ENCODE data around the gene ZNF511. TPM values are rescaled to one million over a fixed set of nuclear protein-coding genes. Genes with fewer than 3 reads are reported as not detected.

ZNF511 gene
- total RNA-seq, 1 donor from 2014 or later = 44.8 TPM

- intact Hi-C loops (cut with DNase I) = no loop called here
- DNase-seq (no peak), ATAC-seq (ENCODE audit: poor library complexity) (no peak)
Observed at GRCh38 chr10:133272964-133273420, 35.7 kb upstream of the ZNF511 start.

GRCh38 chr10:133273534-133274143 lies 35.1 kb upstream of the ZNF511 start:
- DNase-seq (no peak), ATAC-seq (ENCODE audit: poor library complexity) (no peak)
- intact Hi-C loops (cut with DNase I) = no loop called here

GRCh38 chr10:133274751-133275683 lies 33.7 kb upstream of the ZNF511 start:
- no peak for DNase-seq
- no peak for ATAC-seq (ENCODE audit: poor library complexity)
- intact Hi-C loops (cut with DNase I) = no loop called here

GRCh38 chr10:133275684-133276092 lies 33.0 kb upstream of the ZNF511 start:
- no peak for ATAC-seq (ENCODE audit: poor library complexity)
- intact Hi-C loops (cut with DNase I) = no loop called here
- DNase-seq = no peak

- no peak for DNase-seq
- intact Hi-C loops (cut with DNase I) = no loop called here
- no peak for ATAC-seq (ENCODE audit: poor library complexity)
Observed at GRCh38 chr10:133276100-133276434, 32.6 kb upstream of the ZNF511 start.

- DNase-seq (peak; percentile 70), ATAC-seq (ENCODE audit: poor library complexity) (peak; percentile 27)
- intact Hi-C loops (cut with DNase I) = no loop called here
Observed at GRCh38 chr10:133276435-133277201, 32.1 kb upstream of the ZNF511 start, which contains the start of gene ADAM8. TSS of gene ADAM8 (minus strand) at chr10:133276868. CDS start at chr10:133276817, 51 bp downstream.

GRCh38 chr10:133277277-133277992 lies 31.3 kb upstream of the ZNF511 start:
- intact Hi-C loops (cut with DNase I) = no loop called here
- ATAC-seq (ENCODE audit: poor library complexity) = peak; percentile 7

GRCh38 chr10:133277993-133278576 lies 30.6 kb upstream of the ZNF511 start:
- DNase-seq (no peak), ATAC-seq (ENCODE audit: poor library complexity) (no peak)
- intact Hi-C loops (cut with DNase I) = no loop called here

More at GRCh38 chr10:133277277-133277992, 31.3 kb upstream of the ZNF511 start:
- no peak for DNase-seq

- ATAC-seq (ENCODE audit: poor library complexity) (peak; percentile 21), DNase-seq (peak; percentile 74)
- intact Hi-C loops (cut with DNase I) = no loop called here
Observed at GRCh38 chr10:133278577-133279265, 30.0 kb upstream of the ZNF511 start.

GRCh38 chr10:133279326-133280226 lies 29.1 kb upstream of the ZNF511 start:
- ATAC-seq (ENCODE audit: poor library complexity) (no peak), DNase-seq (no peak)
- intact Hi-C loops (cut with DNase I) = no loop called here

GRCh38 chr10:133280391-133281059 lies 28.2 kb upstream of the ZNF511 start:
- ATAC-seq (ENCODE audit: poor library complexity) = no peak
- DNase-seq = no peak
- intact Hi-C loops (cut with DNase I) = no loop called here

- ATAC-seq (ENCODE audit: poor library complexity) = no peak
- intact Hi-C loops (cut with DNase I) = no loop called here
Observed at GRCh38 chr10:133281084-133281483, 27.6 kb upstream of the ZNF511 start.

GRCh38 chr10:133281628-133282372 lies 26.9 kb upstream of the ZNF511 start:
- ATAC-seq (ENCODE audit: poor library complexity) (no peak), DNase-seq (no peak)
- intact Hi-C loops (cut with DNase I) = no loop called here

More at GRCh38 chr10:133281084-133281483, 27.6 kb upstream of the ZNF511 start:
- DNase-seq = no peak

GRCh38 chr10:133282846-133283390 lies 25.8 kb upstream of the ZNF511 start:
- intact Hi-C loops (cut with DNase I) = no loop called here
- DNase-seq (no peak), ATAC-seq (ENCODE audit: poor library complexity) (no peak)

- intact Hi-C loops (cut with DNase I) = no loop called here
- ATAC-seq (ENCODE audit: poor library complexity) (no peak), DNase-seq (no peak)
Observed at GRCh38 chr10:133283931-133284330, 24.8 kb upstream of the ZNF511 start.

Data from Right ventricle myocardium superior (tissue), 1 donor.